Measurements from ENCODE around the gene RNF6.

The RNF6 gene

DNA sequence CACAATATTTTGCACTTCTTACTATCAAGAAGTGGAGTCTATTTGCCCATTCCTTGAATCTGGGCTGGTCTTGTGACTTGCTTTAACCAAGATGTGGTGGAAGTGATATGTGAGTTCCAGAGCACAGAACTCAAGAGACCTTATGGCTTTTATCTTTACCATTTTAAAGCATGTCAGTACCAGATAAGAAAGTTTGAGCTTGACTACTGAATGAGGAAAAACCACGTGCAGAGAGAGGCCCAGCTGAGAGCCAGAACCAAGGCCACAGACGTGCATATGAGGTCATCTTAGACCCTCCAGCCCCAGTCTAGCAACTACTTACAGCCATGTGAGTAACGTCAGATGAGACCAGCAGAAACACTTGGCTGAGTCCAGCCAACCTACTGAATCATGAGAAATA is 25.5 kb upstream of the RNF6 start:
- TF ChIP-seq, protein P1, sequence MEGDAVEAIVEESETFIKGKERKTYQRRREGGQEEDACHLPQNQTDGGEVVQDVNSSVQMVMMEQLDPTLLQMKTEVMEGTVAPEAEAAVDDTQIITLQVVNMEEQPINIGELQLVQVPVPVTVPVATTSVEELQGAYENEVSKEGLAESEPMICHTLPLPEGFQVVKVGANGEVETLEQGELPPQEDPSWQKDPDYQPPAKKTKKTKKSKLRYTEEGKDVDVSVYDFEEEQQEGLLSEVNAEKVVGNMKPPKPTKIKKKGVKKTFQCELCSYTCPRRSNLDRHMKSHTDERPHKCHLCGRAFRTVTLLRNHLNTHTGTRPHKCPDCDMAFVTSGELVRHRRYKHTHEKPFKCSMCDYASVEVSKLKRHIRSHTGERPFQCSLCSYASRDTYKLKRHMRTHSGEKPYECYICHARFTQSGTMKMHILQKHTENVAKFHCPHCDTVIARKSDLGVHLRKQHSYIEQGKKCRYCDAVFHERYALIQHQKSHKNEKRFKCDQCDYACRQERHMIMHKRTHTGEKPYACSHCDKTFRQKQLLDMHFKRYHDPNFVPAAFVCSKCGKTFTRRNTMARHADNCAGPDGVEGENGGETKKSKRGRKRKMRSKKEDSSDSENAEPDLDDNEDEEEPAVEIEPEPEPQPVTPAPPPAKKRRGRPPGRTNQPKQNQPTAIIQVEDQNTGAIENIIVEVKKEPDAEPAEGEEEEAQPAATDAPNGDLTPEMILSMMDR (conservative IDR thresholded peaks at IDR 0.05; ENCODE audit: low read length), result no peak
- H3K4me3 ChIP-seq (ENCODE audit: low read length), result no peak overlapping the region
- no peak for DNase-seq (ENCODE audit: low read depth)

DNA sequence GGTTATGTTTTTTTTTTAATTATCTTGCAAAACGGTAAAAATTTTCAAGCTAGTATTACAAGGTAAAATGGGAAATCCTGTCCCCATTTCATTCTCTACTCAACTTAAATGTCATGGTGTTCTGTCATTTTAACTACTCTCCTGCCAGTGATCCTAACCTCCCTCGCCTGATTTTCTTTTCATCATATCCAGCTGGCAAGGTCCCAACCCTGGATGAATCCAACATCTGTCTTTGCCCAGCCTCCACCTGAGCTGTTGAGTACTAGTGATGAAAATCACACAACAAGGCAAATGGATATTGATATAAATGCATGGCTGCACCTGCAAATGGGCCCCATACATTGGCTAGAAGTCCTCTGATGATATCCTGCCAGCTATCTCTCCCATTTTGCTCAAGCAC is 24.9 kb upstream of the RNF6 start:
- no peak overlapping the region for H3K4me3 ChIP-seq (ENCODE audit: low read length)
- TF ChIP-seq, protein P1 (conservative IDR thresholded peaks at IDR 0.05; ENCODE audit: low read length), result no peak
- DNase-seq (ENCODE audit: low read depth), result no peak

DNA sequence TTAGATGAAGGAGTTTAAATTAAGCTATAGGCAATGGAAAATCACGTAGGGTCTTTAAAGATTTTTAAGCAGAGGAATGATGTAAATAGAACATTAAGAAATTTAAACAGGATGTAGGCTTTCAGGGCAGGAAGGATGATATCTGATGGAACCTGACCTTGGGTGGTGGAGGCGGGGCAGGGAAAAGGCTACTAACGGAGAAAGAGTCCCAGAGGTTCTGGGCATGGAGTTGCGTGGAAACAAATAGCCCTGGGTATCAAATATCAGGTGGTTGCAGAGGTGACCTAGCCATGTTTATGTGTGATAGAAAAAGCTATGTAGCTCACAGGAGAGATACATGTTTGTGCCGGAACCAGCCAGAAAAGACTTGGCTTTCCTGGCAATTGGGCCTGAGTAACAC is 24.0 kb upstream of the RNF6 start:
- no peak for DNase-seq (ENCODE audit: low read depth)
- TF ChIP-seq, protein P1 (conservative IDR thresholded peaks at IDR 0.05; ENCODE audit: low read length), result no peak
- H3K4me3 ChIP-seq (ENCODE audit: low read length), result no peak overlapping the region

DNA sequence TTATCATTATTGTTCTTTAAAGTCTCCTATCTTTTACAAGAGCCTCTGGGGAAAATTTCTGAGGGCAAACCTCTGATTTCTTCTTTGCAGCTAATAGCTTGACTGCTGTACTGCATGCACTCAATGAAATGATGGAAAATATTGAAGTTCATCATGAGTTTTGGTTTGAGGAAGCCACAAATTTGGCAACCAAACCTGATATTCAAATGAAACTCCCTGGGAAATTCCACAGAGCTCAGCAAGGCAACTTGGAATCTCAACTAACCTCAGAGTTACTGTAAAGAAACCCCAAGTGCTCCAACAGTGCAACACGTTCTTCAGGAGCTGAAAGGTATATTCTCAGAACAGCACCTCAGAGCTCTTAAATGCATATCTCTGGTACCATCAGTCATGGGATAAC is 14.2 kb upstream of the RNF6 start:
- no peak overlapping the region for H3K4me3 ChIP-seq (ENCODE audit: low read length)
- TF ChIP-seq, protein P1 (conservative IDR thresholded peaks at IDR 0.05; ENCODE audit: low read length), result no peak

DNA sequence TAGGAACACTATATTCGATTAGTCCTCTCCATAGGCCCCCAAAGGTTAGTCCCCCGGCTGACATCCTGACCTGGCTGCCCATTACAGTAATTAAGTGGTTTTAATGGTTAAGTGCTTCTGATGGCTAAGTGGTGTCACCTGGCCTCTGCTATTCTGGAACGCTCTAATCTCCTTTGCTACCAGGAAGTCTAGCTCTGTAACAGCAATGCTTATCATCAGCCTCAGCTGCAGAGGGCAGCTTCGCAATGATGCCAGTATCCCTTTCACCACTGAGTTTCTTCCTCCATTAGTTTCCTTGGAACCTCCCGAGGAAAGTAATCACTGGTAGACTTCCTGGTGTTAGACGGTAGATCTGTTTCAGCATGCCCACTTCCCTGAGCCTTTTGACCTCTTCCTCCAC is 8.6 kb upstream of the RNF6 start:
- DNase-seq (ENCODE audit: low read depth), result no peak
- TF ChIP-seq, protein P1 (conservative IDR thresholded peaks at IDR 0.05; ENCODE audit: low read length), result no peak

More for the DNA sequence above, 14.2 kb upstream of the RNF6 start:
- no peak for DNase-seq (ENCODE audit: low read depth)

DNA sequence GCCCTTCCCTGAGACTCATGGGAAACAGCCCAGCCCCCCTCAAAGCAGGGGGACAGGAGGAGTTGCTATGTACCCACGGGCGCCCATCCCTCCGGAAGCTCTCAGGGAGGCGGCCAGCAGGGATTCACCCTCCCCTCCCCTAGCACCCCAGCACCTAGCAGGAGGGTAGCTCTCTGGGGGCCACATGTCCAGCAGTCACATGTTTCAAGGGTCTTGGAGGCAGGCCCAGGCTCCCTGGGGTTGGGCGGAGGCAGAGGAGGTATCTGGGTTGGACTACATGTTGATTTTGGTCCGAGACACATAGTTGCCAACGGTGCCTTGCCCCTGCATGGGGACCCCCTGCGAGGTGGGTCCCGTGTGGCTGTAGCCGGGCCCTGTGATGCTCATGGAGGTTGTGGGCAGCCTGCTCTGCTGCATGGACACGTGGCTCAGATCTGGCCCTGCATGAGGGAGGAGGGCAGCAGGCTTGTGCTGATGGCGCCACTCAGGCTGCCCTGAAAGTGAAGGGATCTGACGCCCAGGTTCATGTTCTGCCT is 7.0 kb upstream of the RNF6 start:
- TF ChIP-seq, protein P1 (conservative IDR thresholded peaks at IDR 0.05; ENCODE audit: low read length), result no peak
- DNase-seq (ENCODE audit: low read depth), result no peak

More for the DNA sequence above, 8.6 kb upstream of the RNF6 start:
- no peak overlapping the region for H3K4me3 ChIP-seq (ENCODE audit: low read length)

DNA sequence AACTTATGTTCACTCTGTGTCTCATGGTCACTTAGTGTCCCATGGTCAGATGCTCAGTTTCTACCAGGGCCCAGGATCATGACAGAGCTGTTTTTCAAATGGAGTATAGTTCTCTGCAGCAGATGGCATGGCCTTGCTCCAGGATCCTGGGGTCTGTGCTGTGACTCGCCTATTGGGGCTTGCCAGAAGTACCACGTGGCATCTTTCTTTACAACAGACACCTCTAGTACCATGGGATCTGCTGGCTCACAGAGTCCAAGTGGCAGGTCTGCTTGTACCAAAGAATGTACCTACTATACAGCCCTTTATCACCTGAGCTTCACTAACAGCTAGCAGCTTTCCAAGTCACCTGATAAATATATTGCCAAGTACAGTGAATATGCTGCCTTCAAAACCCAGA is 6.0 kb upstream of the RNF6 start:
- DNase-seq (ENCODE audit: low read depth), result no peak
- TF ChIP-seq, protein P1 (conservative IDR thresholded peaks at IDR 0.05; ENCODE audit: low read length), result no peak
- no peak overlapping the region for H3K4me3 ChIP-seq (ENCODE audit: low read length)

More for the DNA sequence above, 7.0 kb upstream of the RNF6 start:
- H3K4me3 ChIP-seq (ENCODE audit: low read length), result no peak overlapping the region

Data from AG10803 (cell line).